Measurements from ENCODE around the gene CDC42BPG.
"Not testable (repeated sequence)": the region's sequence is repeated elsewhere in the genome, so short reads cannot be mapped to it uniquely, and the experiment has no call there.

The CDC42BPG gene

GRCh38 chr11:64850979-64851567, 6.6 kb upstream of the CDC42BPG start:
- peak in 4 of 5 experiments; percentile 38 to 72 (median 56) for DNase-seq

GRCh38 chr11:64849598-64850356, 5.3 kb upstream of the CDC42BPG start:
- no peak for DNase-seq

GRCh38 chr11:64848826-64849597, 4.6 kb upstream of the CDC42BPG start:
- peak in 2 of 5 experiments; percentile 54 to 58 for DNase-seq

- no peak for DNase-seq
Observed at GRCh38 chr11:64848214-64848825, 3.9 kb upstream of the CDC42BPG start.

GRCh38 chr11:64846998-64847666, 2.7 kb upstream of the CDC42BPG start:
- DNase-seq: peak; percentile 82 to 93 (median 88)

- not testable (repeated sequence) for DNase-seq
Observed at GRCh38 chr11:64845776-64846129, 1.3 kb upstream of the CDC42BPG start.

GRCh38 chr11:64845129-64845775, 799 bp upstream of the CDC42BPG start:
- DNase-seq: no peak

GRCh38 chr11:64843686-64844329, 645 bp downstream of the CDC42BPG start:
- DNase-seq: no peak

- DNase-seq: no peak
Observed at GRCh38 chr11:64842851-64843685, 1.4 kb downstream of the CDC42BPG start.

- DNase-seq: no peak
Observed at GRCh38 chr11:64842366-64842759, 2.1 kb downstream of the CDC42BPG start.

GRCh38 chr11:64841592-64842365, 2.7 kb downstream of the CDC42BPG start:
- DNase-seq: no peak

GRCh38 chr11:64839887-64840782, 4.3 kb downstream of the CDC42BPG start:
- DNase-seq: no peak

- no peak for DNase-seq
Observed at GRCh38 chr11:64839335-64839734, 5.1 kb downstream of the CDC42BPG start.

- DNase-seq: no peak
Observed at GRCh38 chr11:64838600-64839334, 5.7 kb downstream of the CDC42BPG start.

- no peak for DNase-seq
Observed at GRCh38 chr11:64837887-64838351, 6.5 kb downstream of the CDC42BPG start.

GRCh38 chr11:64836448-64837072, 7.9 kb downstream of the CDC42BPG start:
- DNase-seq: no peak

Measured in T-helper 2 cell (primary cell).